Measurements from ENCODE around the gene HEY2. TPM values are rescaled to one million over a fixed set of nuclear protein-coding genes. Genes with fewer than 3 reads are reported as not detected.

Gene HEY2
- total and polyA plus RNA-seq, 12 donors = 12.4 to 75.1 (median 33.2) TPM

DNA sequence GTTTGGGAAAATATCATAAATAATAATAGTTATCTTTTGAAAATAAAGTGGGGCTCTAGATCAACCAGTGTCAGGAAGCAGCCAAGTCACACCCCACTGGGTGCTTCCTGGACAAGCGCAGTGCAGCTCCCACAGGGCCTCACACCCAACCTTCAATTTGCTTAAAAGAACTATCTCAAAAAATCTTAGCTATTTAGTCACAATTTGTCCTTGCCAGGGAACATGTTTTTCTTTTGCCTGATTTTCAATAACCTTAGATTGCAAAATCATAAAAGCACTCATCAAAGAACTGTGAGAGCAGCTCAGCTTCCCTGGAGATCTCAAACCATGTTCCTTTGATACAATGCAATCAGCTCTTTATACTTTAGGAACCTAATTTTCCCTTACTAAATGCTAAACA is 39.7 kb downstream of the HEY2 start:
- peak overlapping the region in 9 of 10 donors; percentile 92 to 98 (median 97) for H3K27ac ChIP-seq
- 44 to 46% methylated on average over 1 of the region's 1 CpG for WGBS, 2 donors
- no peaks in the 10 kb centered on the region for H3K9me3 ChIP-seq
- no peak for DNase-seq
- H3K4me1 ChIP-seq = peaks cover 10 to 44% (median 27%) of the 10 kb centered on the region in 9 donors
- no peak for ATAC-seq
- peak overlapping the region in 1 of 10 donors; percentile 77 for H3K4me3 ChIP-seq
- intact Hi-C loops (cut with DNase I) = loop anchor here in 6 of 10 donors (1.0 to 10.0 kb wide), 5 partner anchors 118 to 173 kb away; partner anchors contain the start of gene HINT3 (in 3 of the 6)
- TF ChIP-seq, protein P1, sequence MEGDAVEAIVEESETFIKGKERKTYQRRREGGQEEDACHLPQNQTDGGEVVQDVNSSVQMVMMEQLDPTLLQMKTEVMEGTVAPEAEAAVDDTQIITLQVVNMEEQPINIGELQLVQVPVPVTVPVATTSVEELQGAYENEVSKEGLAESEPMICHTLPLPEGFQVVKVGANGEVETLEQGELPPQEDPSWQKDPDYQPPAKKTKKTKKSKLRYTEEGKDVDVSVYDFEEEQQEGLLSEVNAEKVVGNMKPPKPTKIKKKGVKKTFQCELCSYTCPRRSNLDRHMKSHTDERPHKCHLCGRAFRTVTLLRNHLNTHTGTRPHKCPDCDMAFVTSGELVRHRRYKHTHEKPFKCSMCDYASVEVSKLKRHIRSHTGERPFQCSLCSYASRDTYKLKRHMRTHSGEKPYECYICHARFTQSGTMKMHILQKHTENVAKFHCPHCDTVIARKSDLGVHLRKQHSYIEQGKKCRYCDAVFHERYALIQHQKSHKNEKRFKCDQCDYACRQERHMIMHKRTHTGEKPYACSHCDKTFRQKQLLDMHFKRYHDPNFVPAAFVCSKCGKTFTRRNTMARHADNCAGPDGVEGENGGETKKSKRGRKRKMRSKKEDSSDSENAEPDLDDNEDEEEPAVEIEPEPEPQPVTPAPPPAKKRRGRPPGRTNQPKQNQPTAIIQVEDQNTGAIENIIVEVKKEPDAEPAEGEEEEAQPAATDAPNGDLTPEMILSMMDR (IDR thresholded peaks at IDR 0.05) = no peak
- H3K36me3 ChIP-seq = no peaks in the 10 kb centered on the region
- H3K27me3 ChIP-seq = no peaks in the 10 kb centered on the region

DNA sequence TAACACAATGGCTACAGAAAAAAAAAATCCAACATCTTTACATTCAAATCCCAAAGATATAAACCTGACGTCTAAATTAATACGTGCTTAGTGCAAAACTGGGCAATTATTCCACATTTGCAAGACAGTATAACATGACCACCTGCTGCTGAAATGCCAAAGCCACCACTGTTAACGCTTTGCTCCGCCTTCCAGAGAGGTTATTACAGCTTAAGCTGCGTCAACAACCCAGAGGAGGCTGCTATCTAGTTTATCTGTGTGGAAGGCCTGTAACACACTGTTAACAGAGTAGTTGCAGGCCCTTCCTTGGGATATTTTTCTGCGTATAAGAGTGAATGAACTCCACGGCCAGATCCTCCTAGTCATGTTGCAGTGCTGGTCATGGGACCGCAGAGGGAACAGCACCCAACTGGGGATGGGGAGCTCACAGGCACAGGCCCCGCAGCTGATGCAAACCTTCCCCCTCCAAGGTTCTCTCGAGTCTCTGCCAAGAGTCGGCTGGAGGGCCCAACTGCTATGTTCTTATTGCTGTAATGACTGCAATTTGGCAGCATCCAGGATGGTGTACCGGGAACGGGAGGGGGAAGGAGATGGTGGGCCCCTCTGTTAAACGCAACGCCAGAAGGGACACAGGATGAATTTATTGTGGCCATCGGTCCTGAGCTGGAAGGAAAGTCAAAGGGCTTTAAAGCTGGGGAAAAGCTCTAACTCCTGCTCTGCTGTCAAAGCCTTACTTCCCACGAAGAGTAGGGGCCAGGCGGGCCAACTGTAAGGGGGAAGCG is 40.3 kb downstream of the HEY2 start:
- no peaks in the 10 kb centered on the region for H3K36me3 ChIP-seq
- ATAC-seq (peak; percentile 16 to 52 (median 30)), DNase-seq (peak; percentile 38 to 45)
- no peaks in the 10 kb centered on the region for H3K27me3 ChIP-seq
- H3K9me3 ChIP-seq = no peaks in the 10 kb centered on the region
- H3K27ac ChIP-seq = peak overlapping the region; percentile 92 to 98 (median 96)
- H3K4me1 ChIP-seq = peaks cover 10 to 50% (median 29%) of the 10 kb centered on the region in 9 donors
- TF ChIP-seq, protein P1 (IDR thresholded peaks at IDR 0.05) = no peak
- 15 to 16% methylated on average over 19 of the region's 19 CpGs for WGBS, 2 donors
- peak overlapping the region; percentile 68 to 96 (median 87) for H3K4me3 ChIP-seq
- intact Hi-C loops (cut with DNase I) = loop anchor here in 9 of 10 donors (1.0 to 10.0 kb wide), 8 partner anchors 53 to 173 kb away; partner anchors contain the start of gene HINT3 (in 6 of the 9)

GRCh38 chr6:125790358-125791150 is 41.1 kb downstream of the HEY2 start, which contains the start of gene NCOA7:
Gene NCOA7, plus strand, starts transcription at chr6:125790960. Its CDS starts 24,395 bp downstream, at chr6:125815355.
- intact Hi-C loops (cut with DNase I) = loop anchor here in 6 of 10 donors (2.0 to 10.0 kb wide), 4 partner anchors 52 to 167 kb away; partner anchors contain the start of gene HINT3 (in 3 of the 6)
- peak; percentile 85 to 86 for DNase-seq
- WGBS, 2 donors = 0% methylated on average over 100 of the region's 100 CpGs
- Histone ChIP-seq H3K4me3 (peak within 1 kb of the TSS; percentile 68 to 96 (median 87)), H3K27me3 (no peaks in the 10 kb centered on the region), H3K27ac (peak within 1 kb of the TSS; percentile 92 to 98 (median 96)), H3K36me3 (no peaks in the 10 kb centered on the region), H3K4me1 (peaks cover 10 to 54% (median 33%) of the 10 kb centered on the region in 9 donors), H3K9me3 (no peaks in the 10 kb centered on the region)
- ATAC-seq = peak; percentile 89 to 97 (median 95)
- TF ChIP-seq, protein P1 (IDR thresholded peaks at IDR 0.05) = peak in 1 of 9 donors; percentile 14

All from heart right ventricle (tissue), 16 donors.